ENCODE data around the gene CRHR1.

CRHR1 gene

DNA sequence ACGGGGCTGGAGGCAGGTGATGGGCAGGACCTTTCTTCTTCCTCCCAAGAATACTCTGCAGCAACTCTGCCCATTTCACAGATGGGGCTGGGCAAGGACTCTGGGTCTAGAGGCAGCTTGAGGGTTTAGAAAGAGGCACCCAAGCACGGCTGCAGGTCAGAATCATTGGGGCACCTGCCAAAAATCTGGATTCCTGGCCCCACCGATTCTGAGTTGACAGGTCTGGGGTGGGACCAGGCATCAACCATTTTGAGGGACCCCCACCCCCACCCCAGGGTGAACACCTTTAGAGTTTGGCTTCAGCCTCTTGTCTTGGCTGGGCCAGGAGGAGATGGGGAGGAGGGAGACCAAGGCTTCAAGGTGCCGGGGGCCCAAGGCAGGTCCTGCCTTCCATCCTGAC lies 65.9 kb downstream of the CRHR1 start:
- no peak overlapping the region for H3K4me2 ChIP-seq (ENCODE audit: insufficient read depth, low read length)

DNA sequence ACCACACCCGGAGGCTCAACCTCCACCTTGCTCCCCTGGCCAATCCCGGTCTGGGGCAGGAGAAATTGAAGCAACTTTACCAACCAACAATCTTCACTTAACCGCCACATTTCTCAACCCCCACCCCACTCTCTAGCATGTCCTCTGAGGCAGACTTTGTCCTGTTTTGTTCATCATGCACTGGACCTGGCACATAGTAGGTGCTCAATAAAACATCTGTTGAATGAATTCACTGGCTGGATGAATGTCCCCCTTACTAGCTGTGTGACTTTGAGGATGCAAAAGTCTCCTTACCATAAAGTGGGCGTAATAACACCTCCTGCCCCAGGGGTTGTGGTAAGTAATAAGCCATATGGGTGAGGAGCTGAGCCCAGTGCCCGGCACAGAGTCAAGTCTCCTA lies 66.3 kb downstream of the CRHR1 start:
- Histone ChIP-seq H3K9ac (ENCODE audit: low read depth, low read length) (no peak overlapping the region), H3K79me2 (ENCODE audit: insufficient read depth, low read length) (no peaks in the 10 kb centered on the region), H2AFZ (ENCODE audit: low read depth, low read length) (no peak overlapping the region), H3K9me3 (ENCODE audit: insufficient read depth, low read length, severe bottlenecking) (no peaks in the 10 kb centered on the region), H3K27me3 (ENCODE audit: insufficient read depth, low read length, poor library complexity) (peaks cover 16% of the 10 kb centered on the region), H3K4me1 (ENCODE audit: insufficient read depth, low read length) (no peaks in the 10 kb centered on the region), H3K4me2 (ENCODE audit: insufficient read depth, low read length) (no peak overlapping the region), H3K36me3 (ENCODE audit: insufficient read depth, low read length) (no peaks in the 10 kb centered on the region), H4K20me1 (ENCODE audit: insufficient read depth, low read length) (peaks cover 7% of the 10 kb centered on the region), H3K4me3 (ENCODE audit: low read depth in 1 of 2, low read length in 2 of 2) (no peak overlapping the region), H3K27ac (ENCODE audit: low read length) (no peak overlapping the region)
- TF ChIP-seq EZH2 (IDR thresholded peaks at IDR 0.05; ENCODE audit: borderline replicate concordance, low read depth, low read length, severe bottlenecking): no peak
- TF ChIP-seq, protein P1, sequence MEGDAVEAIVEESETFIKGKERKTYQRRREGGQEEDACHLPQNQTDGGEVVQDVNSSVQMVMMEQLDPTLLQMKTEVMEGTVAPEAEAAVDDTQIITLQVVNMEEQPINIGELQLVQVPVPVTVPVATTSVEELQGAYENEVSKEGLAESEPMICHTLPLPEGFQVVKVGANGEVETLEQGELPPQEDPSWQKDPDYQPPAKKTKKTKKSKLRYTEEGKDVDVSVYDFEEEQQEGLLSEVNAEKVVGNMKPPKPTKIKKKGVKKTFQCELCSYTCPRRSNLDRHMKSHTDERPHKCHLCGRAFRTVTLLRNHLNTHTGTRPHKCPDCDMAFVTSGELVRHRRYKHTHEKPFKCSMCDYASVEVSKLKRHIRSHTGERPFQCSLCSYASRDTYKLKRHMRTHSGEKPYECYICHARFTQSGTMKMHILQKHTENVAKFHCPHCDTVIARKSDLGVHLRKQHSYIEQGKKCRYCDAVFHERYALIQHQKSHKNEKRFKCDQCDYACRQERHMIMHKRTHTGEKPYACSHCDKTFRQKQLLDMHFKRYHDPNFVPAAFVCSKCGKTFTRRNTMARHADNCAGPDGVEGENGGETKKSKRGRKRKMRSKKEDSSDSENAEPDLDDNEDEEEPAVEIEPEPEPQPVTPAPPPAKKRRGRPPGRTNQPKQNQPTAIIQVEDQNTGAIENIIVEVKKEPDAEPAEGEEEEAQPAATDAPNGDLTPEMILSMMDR (IDR thresholded peaks at IDR 0.05; ENCODE audit: borderline replicate concordance, extremely low read depth, low read length, poor library complexity, severe bottlenecking): no peak
- no peak for ATAC-seq (ENCODE audit: insufficient read depth, low read depth)
- DNase-seq: no peak

More for the DNA sequence above, 65.9 kb downstream of the CRHR1 start:
- DNase-seq (no peak), ATAC-seq (ENCODE audit: insufficient read depth, low read depth) (no peak)
- Histone ChIP-seq H4K20me1 (ENCODE audit: insufficient read depth, low read length) (peaks cover 11% of the 10 kb centered on the region), H3K9ac (ENCODE audit: low read depth, low read length) (no peak overlapping the region), H3K27ac (ENCODE audit: low read length) (no peak overlapping the region), H3K9me3 (ENCODE audit: insufficient read depth, low read length, severe bottlenecking) (no peaks in the 10 kb centered on the region), H2AFZ (ENCODE audit: low read depth, low read length) (no peak overlapping the region), H3K4me3 (ENCODE audit: low read depth in 1 of 2, low read length in 2 of 2) (no peak overlapping the region), H3K4me1 (ENCODE audit: insufficient read depth, low read length) (no peaks in the 10 kb centered on the region), H3K79me2 (ENCODE audit: insufficient read depth, low read length) (no peaks in the 10 kb centered on the region), H3K36me3 (ENCODE audit: insufficient read depth, low read length) (no peaks in the 10 kb centered on the region), H3K27me3 (ENCODE audit: insufficient read depth, low read length, poor library complexity) (peaks cover 14% of the 10 kb centered on the region)
- TF ChIP-seq, protein P1 (IDR thresholded peaks at IDR 0.05; ENCODE audit: borderline replicate concordance, extremely low read depth, low read length, poor library complexity, severe bottlenecking): no peak
- TF ChIP-seq EZH2 (IDR thresholded peaks at IDR 0.05; ENCODE audit: borderline replicate concordance, low read depth, low read length, severe bottlenecking): no peak

DNA sequence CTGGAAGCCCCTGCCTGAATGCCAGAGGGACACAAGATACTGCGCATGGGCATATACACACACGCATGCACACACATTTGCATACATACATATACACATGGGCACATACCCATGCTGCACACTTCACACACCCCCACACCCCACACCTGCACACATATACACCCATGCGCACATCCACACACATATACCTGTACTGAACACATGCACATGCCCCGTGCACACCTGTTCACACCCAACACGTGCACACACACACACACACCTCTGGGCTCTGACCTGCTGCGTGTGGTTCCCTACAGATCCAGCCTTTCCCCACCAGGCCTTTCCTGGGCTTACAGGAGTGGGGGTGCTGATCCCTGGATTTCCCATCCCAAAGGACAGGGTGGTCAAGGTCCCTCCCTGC lies 66.9 kb downstream of the CRHR1 start:
- Histone ChIP-seq H3K4me2 (ENCODE audit: insufficient read depth, low read length) (no peak overlapping the region), H3K36me3 (ENCODE audit: insufficient read depth, low read length) (no peaks in the 10 kb centered on the region), H3K9me3 (ENCODE audit: insufficient read depth, low read length, severe bottlenecking) (no peaks in the 10 kb centered on the region), H2AFZ (ENCODE audit: low read depth, low read length) (no peak overlapping the region), H3K4me3 (ENCODE audit: low read depth in 1 of 2, low read length in 2 of 2) (no peak overlapping the region), H3K79me2 (ENCODE audit: insufficient read depth, low read length) (no peaks in the 10 kb centered on the region), H3K4me1 (ENCODE audit: insufficient read depth, low read length) (no peaks in the 10 kb centered on the region), H3K27me3 (ENCODE audit: insufficient read depth, low read length, poor library complexity) (peaks cover 16% of the 10 kb centered on the region), H3K27ac (ENCODE audit: low read length) (no peak overlapping the region), H4K20me1 (ENCODE audit: insufficient read depth, low read length) (peaks cover 7% of the 10 kb centered on the region), H3K9ac (ENCODE audit: low read depth, low read length) (no peak overlapping the region)
- DNase-seq: no peak
- no peak for TF ChIP-seq EZH2 (IDR thresholded peaks at IDR 0.05; ENCODE audit: borderline replicate concordance, low read depth, low read length, severe bottlenecking)
- TF ChIP-seq, protein P1 (IDR thresholded peaks at IDR 0.05; ENCODE audit: borderline replicate concordance, extremely low read depth, low read length, poor library complexity, severe bottlenecking): no peak
- no peak for ATAC-seq (ENCODE audit: insufficient read depth, low read depth)

DNA sequence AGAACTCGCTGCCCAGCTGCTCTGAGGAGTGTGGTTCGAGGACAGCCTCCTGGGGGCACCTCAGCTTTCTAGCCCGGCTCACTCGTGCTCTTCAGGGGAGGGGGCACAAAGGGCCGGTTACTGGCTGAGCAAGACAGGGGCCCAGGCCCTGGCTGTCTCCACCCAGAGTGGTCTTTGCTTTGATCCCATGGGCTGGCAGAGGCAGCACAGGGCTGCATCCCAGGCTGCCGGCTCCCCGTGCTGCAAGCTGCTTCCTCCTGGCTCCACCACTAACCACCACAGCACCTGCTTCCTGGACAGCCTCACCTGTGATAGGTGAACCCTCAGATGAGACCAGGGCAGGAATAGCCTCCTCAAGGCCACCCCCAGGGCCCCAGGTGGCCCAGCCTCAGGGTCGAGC lies 67.3 kb downstream of the CRHR1 start:
- DNase-seq (no peak), ATAC-seq (ENCODE audit: insufficient read depth, low read depth) (no peak)
- H3K9me3 ChIP-seq (ENCODE audit: insufficient read depth, low read length, severe bottlenecking): no peaks in the 10 kb centered on the region
- no peak overlapping the region for H3K4me3 ChIP-seq (ENCODE audit: low read depth in 1 of 2, low read length in 2 of 2)
- TF ChIP-seq EZH2 (IDR thresholded peaks at IDR 0.05; ENCODE audit: borderline replicate concordance, low read depth, low read length, severe bottlenecking): peak; percentile 32
- TF ChIP-seq, protein P1 (IDR thresholded peaks at IDR 0.05; ENCODE audit: borderline replicate concordance, extremely low read depth, low read length, poor library complexity, severe bottlenecking): no peak
- no peaks in the 10 kb centered on the region for H3K36me3 ChIP-seq (ENCODE audit: insufficient read depth, low read length)
- no peak overlapping the region for H3K9ac ChIP-seq (ENCODE audit: low read depth, low read length)
- no peak overlapping the region for H3K27ac ChIP-seq (ENCODE audit: low read length)
- peaks cover 7% of the 10 kb centered on the region for H4K20me1 ChIP-seq (ENCODE audit: insufficient read depth, low read length)
- no peaks in the 10 kb centered on the region for H3K79me2 ChIP-seq (ENCODE audit: insufficient read depth, low read length)
- peaks cover 16% of the 10 kb centered on the region for H3K27me3 ChIP-seq (ENCODE audit: insufficient read depth, low read length, poor library complexity)
- no peak overlapping the region for H2AFZ ChIP-seq (ENCODE audit: low read depth, low read length)
- H3K4me1 ChIP-seq (ENCODE audit: insufficient read depth, low read length): no peaks in the 10 kb centered on the region
- no peak overlapping the region for H3K4me2 ChIP-seq (ENCODE audit: insufficient read depth, low read length)
